B cell (primary cell): ENCODE results near the gene ARHGAP18. TPM values are rescaled to one million over a fixed set of nuclear protein-coding genes. Genes with fewer than 3 reads are reported as not detected.

Experiments used
- ATAC-seq: fragments of 200-7000 bp; cut with Tn5 transposase; one replicate; pipeline ENCODE4 v1.10.0; 2021; ENCODE audit warnings: low read depth, mild to moderate bottlenecking, moderate number of reproducible peaks, moderate library complexity
- CTCF ChIA-PET: fragments of 350-600 bp; sonication (Branson Sonifier 250); formaldehyde crosslinking; loops from one replicate; lab custom pipeline; 2021; ENCODE audit warnings: antibody characterized with exemption, inconsistent platforms; lab: Charles Lee
- POLR2A ChIA-PET: fragments of 350-600 bp; sonication (Branson Sonifier 250); formaldehyde crosslinking; loops from one replicate; lab custom pipeline; 2021; ENCODE audit warnings: antibody characterized with exemption; lab: Charles Lee
- DNase-seq: peaks from one replicate; pipeline ENCODE4 v3.0.0; 2013
- H2AFZ ChIP-seq: 2 replicates; pipeline ENCODE4 v1.6.1; 2012; ENCODE audit warnings: mild to moderate bottlenecking, low read depth, low read length; ENCODE audit not compliant: insufficient read depth, poor library complexity, severe bottlenecking
- H3K27ac ChIP-seq, 2 donors: 1 replicate in 1 of 2; 2 replicates in 1 of 2; pipeline ENCODE4 v1.5.1; 2012 to 2013; ENCODE audit warnings: low read length in 2 of 2, mild to moderate bottlenecking in 2 of 2, moderate library complexity in 1 of 2
- H3K27me3 ChIP-seq, 4 experiments: fragments of 200-600 bp in 1 of 4; sonication (generic) in 1 of 4; replicated peaks in 1 of 4; 1 replicate in 2 of 4; 2 replicates in 2 of 4; pipeline versions ENCODE4 v1.6.1 to v1.7.0; 2013 to 2016; ENCODE audit warnings: low read length in 3 of 4, mild to moderate bottlenecking in 2 of 4, mixed read lengths in 1 of 4, moderate library complexity in 1 of 4; ENCODE audit not compliant: insufficient read depth in 4 of 4, control insufficient read depth in 3 of 4; ENCODE audit errors: control extremely low read depth in 1 of 4
- H3K36me3 ChIP-seq, 2 experiments: replicated peaks in 1 of 2; 1 replicate in 1 of 2; 2 replicates in 1 of 2; pipeline versions ENCODE4 v1.6.1 to v1.7.1; 2013; ENCODE audit warnings: low read length in 1 of 2; ENCODE audit not compliant: insufficient read depth in 2 of 2, control insufficient read depth in 1 of 2; ENCODE audit errors: control extremely low read depth in 1 of 2, extremely low read depth in 1 of 2
- H3K4me1 ChIP-seq, 2 donors: fragments of 200-600 bp in 1 of 2; sonication (generic) in 1 of 2; 1 replicate in 1 of 2; 2 replicates in 1 of 2; pipeline versions ENCODE4 v1.5.1 to v1.6.1; 2013 to 2017; ENCODE audit warnings: low read length in 2 of 2; ENCODE audit not compliant: control insufficient read depth in 2 of 2, insufficient read depth in 2 of 2
- H3K4me2 ChIP-seq: replicated peaks from 2 replicates; pipeline ENCODE3; 2012; ENCODE audit warnings: mild to moderate bottlenecking, low read depth, low read length; ENCODE audit not compliant: poor library complexity, severe bottlenecking
- H3K4me3 ChIP-seq, 5 experiments: fragments of 200-600 bp in 1 of 5; sonication (generic) in 1 of 5; 1 replicate in 3 of 5; 2 replicates in 2 of 5; pipeline versions ENCODE4 v1.5.1 to v1.7.0; 2011 to 2016; ENCODE audit warnings: low read length in 4 of 5, mild to moderate bottlenecking in 4 of 5, low read depth in 2 of 5, control low read depth in 1 of 5, moderate library complexity in 1 of 5; ENCODE audit not compliant: insufficient read depth in 1 of 5; ENCODE audit errors: control extremely low read depth in 1 of 5, extremely low read depth in 1 of 5
- H3K79me2 ChIP-seq: fragments of 200-600 bp; sonication (generic); one replicate; pipeline ENCODE4 v1.6.0; 2016; ENCODE audit warnings: low read length; ENCODE audit not compliant: control insufficient read depth, insufficient read depth
- H3K9ac ChIP-seq: fragments of 200-600 bp; sonication (generic); 2 replicates; pipeline ENCODE4 v1.6.1; 2017; ENCODE audit warnings: mild to moderate bottlenecking, low read length, moderate library complexity
- H3K9me3 ChIP-seq, 3 donors: one replicate each; pipeline versions ENCODE4 v1.6.1 to v1.7.1; 2013; ENCODE audit warnings: low read length in 2 of 3; ENCODE audit not compliant: control insufficient read depth in 2 of 3, insufficient read depth in 1 of 3; ENCODE audit errors: control extremely low read depth in 1 of 3
- H4K20me1 ChIP-seq: 2 replicates; pipeline ENCODE4 v1.6.0; 2012; ENCODE audit warnings: mild to moderate bottlenecking, low read length; ENCODE audit not compliant: insufficient read depth, control insufficient read depth, poor library complexity, severe bottlenecking
- H3K27ac Mint-ChIP-seq: one replicate; pipeline ENCODE4 v1.8.0; 2021; ENCODE audit warnings: mixed read lengths
- H3K27me3 Mint-ChIP-seq: one replicate; pipeline ENCODE4 v1.8.0; 2021; ENCODE audit warnings: mixed read lengths
- H3K4me1 Mint-ChIP-seq: one replicate; pipeline ENCODE4 v1.8.0; 2021; ENCODE audit warnings: mixed read lengths
- H3K4me3 Mint-ChIP-seq: one replicate; pipeline ENCODE4 v1.8.0; 2021; ENCODE audit warnings: mixed read lengths
- H3K9me3 Mint-ChIP-seq: one replicate; pipeline ENCODE4 v1.8.0; 2022; ENCODE audit warnings: mixed read lengths; ENCODE audit not compliant: insufficient read depth
- CTCF ChIP-seq: fragments of 200-600 bp; IDR thresholded peaks from one replicate; pipeline ENCODE4 v1.8.0; 2022; ENCODE audit warnings: antibody characterized with exemption, mild to moderate bottlenecking
- EZH2 ChIP-seq: IDR thresholded peaks from 2 replicates; pipeline ENCODE4 v1.6.1; 2012; ENCODE audit warnings: borderline replicate concordance, low read depth, mild to moderate bottlenecking, moderate library complexity, low read length; ENCODE audit not compliant: insufficient read depth, poor library complexity, severe bottlenecking
- WGBS: methylation state at CpG from one replicate; pipeline ENCODE4 v1.1.5; 2013; ENCODE audit warnings: missing lambda C conversion rate; ENCODE audit not compliant: insufficient coverage; 5-methylcytosine and 5-hydroxymethylcytosine counted together
- intact Hi-C: fragments of 100-400 bp; cut with micrococcal nuclease; formaldehyde crosslinking; loops from one replicate; pipeline ENCODE4 v1.10.0; 2022
- polyA plus RNA-seq: library from polyadenylated mRNA; depleted of rRNA; stranded (reverse); fragments of >200 nt; gene quantifications from 2 replicates; pipeline ENCODE4 v1.2.3, GENCODE V29; 2012
- total RNA-seq, 2 donors: library from RNA; stranded (reverse); fragments of 120-200 nt in 1 of 2; gene quantifications; 1 replicate in 1 of 2; 2 replicates in 1 of 2; pipeline versions ENCODE4 v1.2.3 to v1.2.4, GENCODE V29; 2013 to 2022

Gene ARHGAP18
- total and polyA plus RNA-seq, 2 donors (not counting 1 experiment from before 2014, with no cell fraction given): 0.95 to 3.9 TPM

- Histone ChIP-seq H3K4me3 (no peak overlapping the region), H3K9ac (no peak overlapping the region), H3K4me2 (no peak overlapping the region), H3K27ac (no peak overlapping the region), H3K79me2 (no peaks in the 10 kb centered on the region), H3K27me3 (no peaks in the 10 kb centered on the region), H3K9me3 (no peaks in the 10 kb centered on the region), H3K36me3 (no peaks in the 10 kb centered on the region), H4K20me1 (no peaks in the 10 kb centered on the region), H2AFZ (no peak overlapping the region), H3K4me1 (no peaks in the 10 kb centered on the region)
- no peak overlapping the region for H3K27ac Mint-ChIP-seq
- ChIA-PET POLR2A (no interaction called here), CTCF (interaction anchor here (1.2 to 3.3 kb wide), 2 partner anchors 57 to 75 kb away, joined by 4 to 10 read pairs; no protein-coding TSS in a partner anchor)
- H3K4me1 Mint-ChIP-seq: peaks cover 5% of the 10 kb centered on the region
- WGBS: no CpG with 5 or more reads among the region's 1 CpG
- no peaks in the 10 kb centered on the region for H3K27me3 Mint-ChIP-seq
- DNase-seq (no peak), ATAC-seq (no peak)
- H3K9me3 Mint-ChIP-seq: no peaks in the 10 kb centered on the region
- no peak overlapping the region for H3K4me3 Mint-ChIP-seq
- intact Hi-C loops: no loop called here
- TF ChIP-seq EZH2: no peak
- TF ChIP-seq CTCF: no peak
Measured at GRCh38 chr6:129655334-129655733, 54.6 kb downstream of the ARHGAP18 start.

GRCh38 chr6:129653746-129654145 is 56.2 kb downstream of the ARHGAP18 start:
- TF ChIP-seq CTCF (no peak), EZH2 (no peak)
- DNase-seq (no peak), ATAC-seq (no peak)
- Histone ChIP-seq H3K27me3 (no peaks in the 10 kb centered on the region), H3K4me2 (no peak overlapping the region), H3K79me2 (no peaks in the 10 kb centered on the region), H3K36me3 (no peaks in the 10 kb centered on the region), H3K9me3 (no peaks in the 10 kb centered on the region), H3K4me1 (no peaks in the 10 kb centered on the region), H4K20me1 (no peaks in the 10 kb centered on the region), H3K4me3 (no peak overlapping the region), H3K27ac (no peak overlapping the region), H2AFZ (no peak overlapping the region), H3K9ac (no peak overlapping the region)
- Mint-ChIP-seq H3K9me3 (no peaks in the 10 kb centered on the region), H3K27ac (no peak overlapping the region), H3K4me1 (peaks cover 5% of the 10 kb centered on the region), H3K27me3 (no peaks in the 10 kb centered on the region), H3K4me3 (no peak overlapping the region)
- WGBS: no CpG with 5 or more reads among the region's 2 CpGs
- CTCF ChIA-PET: interaction anchor here (3.3 kb wide), 1 partner anchor 77 kb away, joined by 10 read pairs; no protein-coding TSS in a partner anchor
- POLR2A ChIA-PET: interaction anchor here (0.7 kb wide), 1 partner anchor 24 kb away, joined by 3 read pairs; no protein-coding TSS in a partner anchor
- intact Hi-C loops: no loop called here
